Ovary (tissue), 9 donors: ENCODE measurements around the gene ELMO2. TPM values are rescaled to one million over a fixed set of nuclear protein-coding genes. Genes with fewer than 3 reads are reported as not detected.
A peak's percentile ranks its signal among the peaks of the same experiment; 100 is the strongest.

Source experiments
- DNase-seq, 5 donors: peaks; one replicate each; pipeline ENCODE4 v3.0.0-alpha.2; 2019 to 2020
- H3K27ac ChIP-seq, 2 donors: fragments of 200-600 bp; one replicate each; pipeline versions ENCODE4 v1.5.1 to v1.8.0; 2019 to 2022
- H3K27me3 ChIP-seq: fragments of 200-600 bp; one replicate; pipeline ENCODE4 v1.8.0; 2022
- H3K36me3 ChIP-seq: fragments of 200-600 bp; sonication (generic); one replicate; pipeline ENCODE4 v1.5.1; 2019
- H3K4me1 ChIP-seq: one replicate; pipeline ENCODE4 v1.8.1; 2013; ENCODE audit warnings: mild to moderate bottlenecking, moderate library complexity; ENCODE audit not compliant: insufficient read depth
- H3K4me3 ChIP-seq: fragments of 200-600 bp; sonication (generic); one replicate; pipeline ENCODE4 v1.5.1; 2017
- H3K9me3 ChIP-seq, 2 donors: fragments of 200-600 bp in 1 of 2; sonication (generic) in 1 of 2; one replicate each; pipeline versions ENCODE4 v1.5.1 to v1.8.1; 2013 to 2019; ENCODE audit warnings: mild to moderate bottlenecking in 1 of 2, moderate library complexity in 1 of 2
- EP300 ChIP-seq: sonication (generic); formaldehyde crosslinking; IDR thresholded peaks from one replicate; pipeline ENCODE4 v1.6.1; 2017; ENCODE audit warnings: antibody characterized with exemption
- POLR2A ChIP-seq: fragments of 450-650 bp; IDR thresholded peaks from one replicate; pipeline ENCODE4 v1.6.1; 2017; ENCODE audit warnings: antibody characterized with exemption, mild to moderate bottlenecking, moderate library complexity
- WGBS, 3 donors: extraction: QIAGEN DNeasy Blood & Tissue Kit in 1 of 3; methylation state at CpG; one replicate each; pipeline versions ENCODE4 v1.1.5 to v1.1.7; 2013 to 2017; 5-methylcytosine and 5-hydroxymethylcytosine counted together
- intact Hi-C, 4 donors: fragments of 100-400 bp; cut with DNase I; formaldehyde crosslinking; loops; one replicate each; pipeline versions ENCODE4 v1.11.0 to v1.15.1; 2022 to 2023
- polyA plus RNA-seq, 2 donors: library from polyadenylated mRNA; stranded (reverse); fragments of 200-250 nt in 1 of 2; fragments of 350-450 nt in 1 of 2; fragmentation: Illumina TruSeq in 1 of 2; extraction: RNeasy Lipid Tissue Mini Kit (QIAGEN cat#74804) in 1 of 2; gene quantifications; one replicate each; pipeline ENCODE4 v1.2.3, GENCODE V29; 2013 to 2014
- total RNA-seq, 7 donors: library from RNA; depleted of rRNA in 2 of 7; stranded (reverse); fragments of >200 nt in 2 of 7; fragmentation: NEBNext Ultra II Directional in 3 of 7; extraction: Animal tissue kit (Norgen Biotek cat#: 25700) in 3 of 7; gene quantifications; one replicate each; pipeline versions ENCODE4 v1.1.0 to v1.2.4, GENCODE V29; 2016 to 2023
- TF ChIP-seq, protein P1 (sequence below), 3 donors: fragments of 450-650 bp in 2 of 3; fragments of 200-600 bp in 1 of 3; IDR thresholded peaks; one replicate each; pipeline versions ENCODE4 v1.5.1 to v1.8.0; 2016 to 2022; ENCODE audit warnings: antibody characterized with exemption in 3 of 3, mild to moderate bottlenecking in 1 of 3
- donor health status: DM: no; HTN: no; CAD: no; lungs with moderate emphysema.
- donor health status: DM: no; HTN: no; CAD: no.
- donor health status: Bipolar disorder and iron deficiency.
- donor health status: DM: yes; HTN: yes; CAD: no.
- donor health status: DM: no; HTN: no; CAD: no.
- donor health status: DM: yes; HTN: yes; CAD: no.

The ELMO2 gene
- total and polyA plus RNA-seq, 9 donors = 19.1 to 57.6 (median 41.0) TPM

DNA sequence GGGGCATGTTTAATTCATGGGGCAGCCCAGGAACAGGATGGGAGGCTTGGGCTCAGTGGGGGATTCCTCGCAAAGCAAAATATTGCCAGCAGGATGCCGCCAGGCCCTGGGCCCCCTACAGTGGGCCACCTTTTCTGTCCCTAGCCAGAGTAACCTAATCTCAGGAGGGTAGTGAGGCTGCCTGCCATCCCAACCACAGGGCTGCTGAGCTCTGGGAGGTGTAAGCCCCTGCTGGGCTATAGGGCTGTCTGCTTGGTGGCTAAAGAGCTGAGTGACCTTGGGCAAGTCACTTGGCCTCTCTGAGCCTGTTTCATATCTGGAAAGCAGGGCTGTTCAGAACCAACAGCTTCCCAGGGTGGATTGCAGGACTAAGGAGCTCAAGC is 62.4 kb downstream of the ELMO2 start:
- intact Hi-C loops = no loop called here
- Histone ChIP-seq H3K4me3 (no peak overlapping the region), H3K4me1 (peaks cover 1% of the 10 kb centered on the region), H3K27ac (no peak overlapping the region), H3K9me3 (no peaks in the 10 kb centered on the region), H3K36me3 (no peaks in the 10 kb centered on the region), H3K27me3 (no peaks in the 10 kb centered on the region)
- 42 to 44% (median 42%) methylated on average over 2 of the region's 2 CpGs for WGBS, 3 donors
- TF ChIP-seq POLR2A (no peak), EP300 (no peak)
- TF ChIP-seq, protein P1, sequence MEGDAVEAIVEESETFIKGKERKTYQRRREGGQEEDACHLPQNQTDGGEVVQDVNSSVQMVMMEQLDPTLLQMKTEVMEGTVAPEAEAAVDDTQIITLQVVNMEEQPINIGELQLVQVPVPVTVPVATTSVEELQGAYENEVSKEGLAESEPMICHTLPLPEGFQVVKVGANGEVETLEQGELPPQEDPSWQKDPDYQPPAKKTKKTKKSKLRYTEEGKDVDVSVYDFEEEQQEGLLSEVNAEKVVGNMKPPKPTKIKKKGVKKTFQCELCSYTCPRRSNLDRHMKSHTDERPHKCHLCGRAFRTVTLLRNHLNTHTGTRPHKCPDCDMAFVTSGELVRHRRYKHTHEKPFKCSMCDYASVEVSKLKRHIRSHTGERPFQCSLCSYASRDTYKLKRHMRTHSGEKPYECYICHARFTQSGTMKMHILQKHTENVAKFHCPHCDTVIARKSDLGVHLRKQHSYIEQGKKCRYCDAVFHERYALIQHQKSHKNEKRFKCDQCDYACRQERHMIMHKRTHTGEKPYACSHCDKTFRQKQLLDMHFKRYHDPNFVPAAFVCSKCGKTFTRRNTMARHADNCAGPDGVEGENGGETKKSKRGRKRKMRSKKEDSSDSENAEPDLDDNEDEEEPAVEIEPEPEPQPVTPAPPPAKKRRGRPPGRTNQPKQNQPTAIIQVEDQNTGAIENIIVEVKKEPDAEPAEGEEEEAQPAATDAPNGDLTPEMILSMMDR (IDR thresholded peaks at IDR 0.05) = no peak
- DNase-seq = no peak

DNA sequence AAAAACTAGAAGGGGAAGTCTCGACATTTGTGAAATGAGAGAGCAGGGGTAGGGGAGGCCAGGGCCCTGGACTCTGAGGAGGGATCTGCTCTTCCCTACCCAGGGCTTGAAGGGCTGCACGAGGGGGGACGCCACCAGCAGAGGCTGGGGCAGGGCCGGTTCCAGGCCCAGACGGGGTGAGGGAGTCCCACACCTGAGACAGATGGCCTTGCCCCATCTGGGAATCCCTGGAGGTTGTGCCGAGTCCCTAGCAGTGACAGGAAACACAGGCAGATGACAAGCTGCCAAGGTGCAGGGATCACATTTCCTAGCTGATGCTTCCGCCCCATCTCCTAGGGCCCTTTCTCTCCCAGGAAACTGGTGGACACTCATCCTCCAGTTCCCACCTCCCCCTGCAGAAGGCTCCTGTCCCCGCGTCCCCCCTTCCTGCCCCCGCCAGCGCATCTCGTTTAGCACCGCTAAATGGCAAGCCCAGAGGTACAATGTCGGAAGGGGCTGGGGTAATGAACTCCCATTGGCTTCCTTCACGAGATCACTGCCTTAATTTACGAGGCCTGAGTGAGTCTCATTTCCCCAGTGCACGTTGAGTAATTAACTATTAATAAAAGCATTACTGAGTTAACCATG is 63.0 kb downstream of the ELMO2 start:
- Histone ChIP-seq H3K27me3 (no peaks in the 10 kb centered on the region), H3K4me3 (no peak overlapping the region), H3K27ac (no peak overlapping the region), H3K4me1 (peaks cover 1% of the 10 kb centered on the region), H3K36me3 (no peaks in the 10 kb centered on the region), H3K9me3 (no peaks in the 10 kb centered on the region)
- no peak for DNase-seq
- WGBS, 3 donors = 5 to 6% (median 5%) methylated on average over 17 of the region's 17 CpGs
- TF ChIP-seq, protein P1 (IDR thresholded peaks at IDR 0.05) = no peak
- TF ChIP-seq POLR2A (no peak), EP300 (no peak)
- intact Hi-C loops = no loop called here

DNA sequence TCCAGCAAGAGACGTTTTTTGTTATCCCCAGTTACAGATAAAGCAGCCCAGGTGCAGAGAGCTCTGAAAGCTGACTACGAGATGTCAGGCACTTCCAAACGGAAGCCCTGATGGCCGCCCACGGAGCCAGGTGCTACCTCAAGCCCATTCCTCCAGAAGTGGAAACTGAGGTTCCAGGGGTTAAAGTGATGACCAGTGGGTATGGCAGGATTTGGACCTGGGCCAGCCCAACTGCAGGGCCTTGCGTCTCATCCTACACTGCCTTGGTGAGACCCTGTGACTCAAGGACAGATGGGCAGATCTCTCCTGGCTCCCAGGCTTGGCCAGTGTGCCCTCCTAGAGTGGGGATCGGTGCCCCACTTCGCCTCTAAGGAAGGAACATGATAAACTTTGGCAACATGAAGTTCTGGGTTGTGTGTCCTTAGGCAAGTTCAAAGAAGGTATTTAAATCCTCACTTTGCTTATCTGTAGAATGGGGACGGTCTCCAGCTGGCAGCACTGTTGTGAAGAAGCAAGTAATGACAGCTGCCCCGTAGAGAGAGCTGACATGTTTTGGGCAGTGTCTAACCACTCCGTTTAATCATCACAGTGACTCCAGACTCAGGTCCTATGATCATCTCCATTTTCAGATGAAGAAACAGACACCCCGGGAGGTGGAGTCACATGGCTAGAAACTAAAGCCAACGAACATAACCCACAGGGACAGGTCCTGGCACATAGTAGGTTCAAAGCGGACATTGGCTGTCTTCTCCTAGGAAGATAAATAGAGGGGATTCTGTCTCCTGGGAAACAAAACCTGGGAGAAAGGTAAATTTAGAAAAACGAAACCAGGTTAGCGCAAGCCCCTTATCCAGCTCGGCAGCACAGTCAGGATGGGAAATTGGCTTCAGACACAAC is 63.7 kb downstream of the ELMO2 start:
- H3K4me3 ChIP-seq = no peak overlapping the region
- no peaks in the 10 kb centered on the region for H3K4me1 ChIP-seq
- H3K36me3 ChIP-seq = no peaks in the 10 kb centered on the region
- intact Hi-C loops = no loop called here
- peak in 1 of 5 donors; percentile 28 for DNase-seq
- H3K27ac ChIP-seq = no peak overlapping the region
- WGBS, 3 donors = 18 to 40% (median 29%) methylated on average over 17 of the region's 17 CpGs
- H3K9me3 ChIP-seq = no peaks in the 10 kb centered on the region
- H3K27me3 ChIP-seq = no peaks in the 10 kb centered on the region
- TF ChIP-seq EP300 (no peak), POLR2A (no peak)
- TF ChIP-seq, protein P1 (IDR thresholded peaks at IDR 0.05) = no peak

DNA sequence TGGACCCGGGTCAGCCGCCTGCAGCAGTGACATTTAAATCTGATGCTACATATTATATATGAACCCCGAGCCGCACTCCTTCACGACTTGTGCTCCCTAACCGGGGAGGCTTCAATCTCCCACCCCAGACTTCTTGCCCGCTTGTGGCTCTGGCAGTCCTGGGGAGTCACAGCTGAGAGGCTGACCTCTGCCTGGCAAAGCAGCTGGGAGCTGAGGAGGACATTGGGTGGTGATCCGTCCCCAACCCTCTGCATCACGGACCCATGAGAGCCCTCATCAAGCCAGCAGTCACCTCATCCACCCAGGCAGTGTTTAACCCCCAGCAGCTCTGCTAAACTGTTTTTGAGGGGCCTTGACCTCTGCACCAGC is 64.4 kb downstream of the ELMO2 start:
- Histone ChIP-seq H3K27ac (no peak overlapping the region), H3K4me1 (no peaks in the 10 kb centered on the region), H3K4me3 (no peak overlapping the region), H3K27me3 (no peaks in the 10 kb centered on the region), H3K36me3 (no peaks in the 10 kb centered on the region), H3K9me3 (no peaks in the 10 kb centered on the region)
- TF ChIP-seq, protein P1 (IDR thresholded peaks at IDR 0.05) = no peak
- TF ChIP-seq POLR2A (no peak), EP300 (no peak)
- intact Hi-C loops = no loop called here
- WGBS, 3 donors = 9 to 26% (median 9%) methylated on average over 9 of the region's 9 CpGs
- no peak for DNase-seq
